GM15510 (cell line): ENCODE measurements around the gene CASTOR1.

Experiments
- POLR2A ChIP-seq: IDR thresholded peaks from 3 replicates; pipeline ENCODE4 v1.6.1; 2011; ENCODE audit warnings: borderline replicate concordance; ENCODE audit not compliant: insufficient read length; ENCODE audit errors: extremely low read depth

The CASTOR1 gene

DNA sequence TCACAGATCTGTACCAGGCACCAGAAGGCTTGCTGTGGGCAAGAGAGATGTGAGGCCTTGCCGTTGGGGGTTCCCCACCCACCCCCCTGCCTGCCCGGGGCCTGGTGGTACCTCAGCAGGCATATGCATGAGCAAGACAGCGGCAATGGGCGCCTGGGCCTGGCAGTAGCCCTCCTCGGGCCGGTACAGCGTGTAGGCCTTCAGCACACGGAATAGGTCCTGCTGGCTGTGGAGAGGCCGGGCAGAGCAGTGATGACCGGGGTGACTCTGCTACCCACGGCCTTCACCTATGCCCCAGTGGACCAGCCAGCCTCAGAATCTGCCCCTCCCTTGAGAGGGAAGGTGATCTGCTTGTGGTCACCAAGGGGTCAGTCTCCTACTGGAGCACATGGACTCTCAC lies 5.5 kb upstream of the CASTOR1 start:
- no peak for TF ChIP-seq POLR2A

- no peak for TF ChIP-seq POLR2A
Measured at GRCh38 chr22:30294066-30294465, 4.8 kb upstream of the CASTOR1 start.

DNA sequence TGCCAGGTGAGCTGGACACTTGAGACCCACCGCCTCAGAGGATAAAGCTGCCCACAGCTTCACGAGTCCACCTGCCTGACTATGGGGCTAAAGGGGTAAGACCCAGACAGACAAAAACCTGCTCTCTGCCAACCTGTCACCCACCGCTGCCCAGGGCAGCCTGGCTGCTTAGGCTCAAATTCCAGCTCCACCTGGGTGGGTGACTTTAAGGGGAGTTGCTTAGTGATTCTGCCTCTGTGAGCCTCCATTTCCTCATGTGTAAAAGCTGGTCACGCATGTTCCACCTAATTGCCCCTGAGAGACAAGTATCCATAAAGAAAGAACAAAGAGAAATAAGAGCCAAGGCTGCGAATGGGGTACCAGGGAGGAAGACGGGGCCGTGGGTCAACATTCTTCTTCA lies 3.7 kb upstream of the CASTOR1 start:
- TF ChIP-seq POLR2A, result no peak

- TF ChIP-seq POLR2A, result no peak
Measured at GRCh38 chr22:30292069-30292970, 3.0 kb upstream of the CASTOR1 start.

- no peak for TF ChIP-seq POLR2A
Measured at GRCh38 chr22:30291058-30291892, 2.0 kb upstream of the CASTOR1 start.

DNA sequence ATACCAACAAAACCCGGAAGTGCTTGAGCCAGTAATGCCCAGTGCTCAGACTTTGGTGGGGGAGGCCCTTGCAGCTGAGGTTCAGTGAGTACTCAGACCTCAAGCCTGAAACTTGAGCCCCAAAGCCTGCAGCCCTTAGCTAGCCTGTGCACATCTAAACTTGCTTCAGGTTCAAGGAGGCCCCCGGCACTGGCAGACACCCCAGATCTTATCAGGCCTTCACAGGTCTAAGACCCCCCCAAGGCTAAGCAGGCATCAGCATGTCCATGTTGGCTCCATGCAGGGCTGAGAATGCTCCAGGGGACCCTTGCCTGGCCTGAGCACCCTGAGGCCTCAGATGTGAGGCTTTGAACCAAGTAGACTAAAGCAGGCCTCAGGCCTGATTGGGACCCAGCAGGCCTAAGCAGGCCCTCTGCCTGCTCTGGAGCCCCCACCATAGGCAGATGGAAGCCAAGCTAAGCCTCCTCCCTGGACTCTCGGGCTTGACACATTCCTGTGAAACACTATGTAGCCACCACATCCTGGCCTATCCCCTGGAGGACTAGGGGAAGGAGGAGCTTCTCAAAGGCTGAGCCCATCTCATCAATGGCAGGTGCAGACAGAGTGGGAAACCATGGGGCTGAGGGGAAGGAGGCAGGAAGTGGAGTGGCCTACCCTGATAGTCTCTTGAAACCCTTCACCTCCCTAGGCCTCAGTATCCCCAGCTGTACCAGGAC lies 1.2 kb upstream of the CASTOR1 start:
- TF ChIP-seq POLR2A, result no peak

- no peak for TF ChIP-seq POLR2A
Measured at GRCh38 chr22:30289980-30290313, 642 bp upstream of the CASTOR1 start.

DNA sequence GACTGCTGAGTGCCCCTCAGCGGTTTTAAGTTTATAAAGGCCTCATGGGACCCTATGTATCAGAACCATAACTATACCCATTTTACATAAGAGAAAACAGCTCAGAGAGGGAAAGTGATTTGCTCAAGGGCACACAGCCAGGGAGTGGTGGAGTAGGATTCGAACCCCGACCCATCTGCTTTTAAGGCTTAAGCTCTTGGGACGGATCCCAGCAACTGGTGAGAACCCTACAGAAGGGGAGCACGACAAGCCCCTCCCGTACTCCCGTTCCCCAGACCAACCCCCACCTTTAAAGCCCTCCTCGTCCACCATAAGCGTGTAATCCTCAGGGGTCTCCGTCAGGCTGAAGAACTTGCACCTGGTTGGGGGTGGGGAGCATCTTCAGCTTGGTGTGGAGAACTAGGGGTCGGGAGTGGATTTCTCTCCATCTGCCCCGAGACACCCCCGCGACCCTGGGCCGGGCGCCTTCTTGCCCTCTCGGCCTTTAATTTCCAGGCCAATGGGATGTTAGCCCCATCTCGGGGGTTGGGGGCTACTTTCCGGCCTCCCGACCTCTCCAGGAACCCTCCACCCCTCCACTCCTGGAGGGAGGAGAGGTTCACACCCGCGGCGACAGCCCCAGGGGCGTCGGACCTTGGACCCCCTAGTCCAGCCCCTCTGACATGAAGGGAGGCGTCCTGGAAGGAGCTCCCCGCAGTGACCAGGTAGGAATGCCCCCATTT lies 725 bp downstream of the CASTOR1 start:
- no peak for TF ChIP-seq POLR2A

DNA sequence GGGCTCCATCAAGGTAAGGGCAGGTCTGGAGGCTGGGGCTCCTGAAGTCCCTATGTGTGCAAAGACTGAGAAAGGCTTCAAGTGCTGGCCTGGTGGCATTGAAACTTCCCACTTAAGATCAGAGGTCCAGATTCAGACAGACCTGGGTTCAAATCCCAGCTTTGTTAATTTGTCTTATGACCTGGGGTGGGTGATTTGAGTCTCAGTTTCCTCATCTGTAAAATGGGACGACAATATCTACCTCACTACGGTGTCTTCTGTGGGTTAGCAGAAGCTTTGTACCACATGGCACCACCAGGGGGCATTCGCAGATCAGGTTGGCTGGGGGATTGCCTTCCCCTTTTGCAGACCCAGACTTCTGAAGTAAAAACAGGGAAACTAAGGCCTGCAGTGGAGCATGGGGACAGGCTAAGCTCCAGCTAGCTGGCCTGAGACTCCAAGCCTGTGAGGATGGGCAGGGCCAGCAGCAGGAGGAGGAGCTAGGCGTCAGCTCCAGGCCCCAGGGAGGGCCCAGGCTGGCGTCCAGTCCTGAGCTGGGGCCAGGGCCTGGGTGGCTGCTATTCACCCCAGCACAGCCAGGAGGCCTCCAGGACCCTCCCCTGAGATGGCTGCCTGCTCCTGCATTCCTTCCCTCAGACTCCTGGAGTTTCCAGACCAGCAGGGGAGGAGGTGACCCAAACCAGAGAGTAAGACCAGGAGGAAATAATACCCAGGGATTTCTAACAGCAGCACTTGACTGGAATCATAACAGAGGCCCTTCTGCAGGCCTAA lies 1.5 kb downstream of the CASTOR1 start:
- no peak for TF ChIP-seq POLR2A

DNA sequence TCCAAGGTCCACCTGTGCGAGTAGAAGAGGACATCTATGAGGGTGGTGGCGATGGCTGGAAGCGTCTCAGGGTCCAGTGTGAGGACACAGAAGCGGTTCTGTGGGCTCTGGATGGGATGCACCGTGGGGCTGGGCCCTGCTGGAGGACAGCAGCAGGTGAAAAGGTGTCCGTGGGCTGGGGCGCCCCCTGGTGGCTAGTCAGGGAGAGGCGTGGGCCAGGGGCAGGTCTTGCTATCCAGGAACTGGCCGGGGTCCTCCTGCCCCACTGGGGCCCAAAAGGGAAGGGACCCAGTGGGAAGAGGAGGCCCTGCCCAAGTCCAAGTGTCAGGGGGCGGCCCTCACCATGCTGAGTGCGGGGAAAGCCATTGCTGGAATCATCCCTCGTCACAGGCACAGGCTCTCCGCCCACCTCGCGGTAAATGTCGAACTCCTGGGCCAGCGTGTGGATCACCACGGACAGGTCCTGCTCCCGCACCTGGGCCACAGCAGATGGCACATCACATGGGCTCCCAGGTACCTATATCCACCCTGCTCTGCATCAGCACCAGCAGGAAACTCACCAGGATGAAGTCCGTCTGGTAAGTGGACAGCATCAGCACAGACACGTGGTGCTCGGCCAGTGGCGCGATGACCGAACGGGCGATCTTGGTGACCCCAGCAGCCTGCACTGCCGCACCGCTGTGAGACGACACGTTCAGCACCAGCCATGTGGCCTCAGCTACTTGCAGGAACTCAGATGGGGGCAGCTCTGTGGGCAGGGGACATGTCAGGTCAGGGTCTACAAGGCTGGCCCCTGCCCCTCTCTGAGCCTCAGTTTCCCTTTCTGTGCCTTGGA lies 2.3 kb downstream of the CASTOR1 start:
- TF ChIP-seq POLR2A, result no peak

- no peak for TF ChIP-seq POLR2A
Measured at GRCh38 chr22:30286331-30286730, 3.0 kb downstream of the CASTOR1 start.

- no peak for TF ChIP-seq POLR2A
Measured at GRCh38 chr22:30285846-30286200, 3.5 kb downstream of the CASTOR1 start.
